H9 (cell line): ENCODE results near the gene RILPL2. TPM values are rescaled to one million over a fixed set of nuclear protein-coding genes. Genes with fewer than 3 reads are reported as not detected.
A peak's percentile ranks its signal among the peaks of the same experiment; 100 is the strongest.

Experiments used
- DNase-seq: peaks from one replicate; pipeline ENCODE4 v3.0.0-alpha.2; 2017
- H2AFZ ChIP-seq: one replicate; pipeline ENCODE4 v1.6.1; 2013; ENCODE audit warnings: mild to moderate bottlenecking, low read length, control low read depth, moderate library complexity
- H2AK5ac ChIP-seq: 2 replicates; pipeline ENCODE4 v1.6.1; 2013; ENCODE audit warnings: low read length, control low read depth, mixed read lengths; ENCODE audit not compliant: insufficient read length
- H2BK120ac ChIP-seq: one replicate; pipeline ENCODE4 v1.6.1; 2013; ENCODE audit warnings: low read depth, mild to moderate bottlenecking, low read length, control low read depth, inconsistent platforms; ENCODE audit not compliant: poor library complexity, severe bottlenecking
- H2BK12ac ChIP-seq: 2 replicates; pipeline ENCODE4 v1.6.1; 2013; ENCODE audit warnings: low read length, control low read depth, mixed read lengths, low read depth; ENCODE audit not compliant: insufficient read length
- H2BK15ac ChIP-seq: 2 replicates; pipeline ENCODE4 v1.6.1; 2013; ENCODE audit warnings: low read depth, low read length, control low read depth
- H2BK20ac ChIP-seq: one replicate; pipeline ENCODE4 v1.6.1; 2013; ENCODE audit warnings: low read depth, mild to moderate bottlenecking, low read length, control low read depth, inconsistent platforms; ENCODE audit not compliant: poor library complexity, severe bottlenecking
- H2BK5ac ChIP-seq: 2 replicates; pipeline ENCODE4 v1.6.1; 2013; ENCODE audit warnings: low read length, control low read depth, mixed read lengths; ENCODE audit not compliant: insufficient read length
- H3K14ac ChIP-seq: 2 replicates; pipeline ENCODE4 v1.6.1; 2013; ENCODE audit warnings: low read length, control low read depth; ENCODE audit not compliant: insufficient read depth
- H3K18ac ChIP-seq: 2 replicates; pipeline ENCODE4 v1.6.1; 2013; ENCODE audit warnings: low read depth, mild to moderate bottlenecking, mixed read lengths, low read length, control low read depth; ENCODE audit not compliant: insufficient read length
- H3K23ac ChIP-seq: 2 replicates; pipeline ENCODE4 v1.6.1; 2013; ENCODE audit warnings: low read length, control low read depth, mixed read lengths, low read depth; ENCODE audit not compliant: insufficient read length
- H3K23me2 ChIP-seq: 2 replicates; pipeline ENCODE4 v1.6.1; 2013; ENCODE audit warnings: low read depth, mild to moderate bottlenecking, mixed read lengths, low read length, control low read depth; ENCODE audit not compliant: insufficient read length, poor library complexity, severe bottlenecking
- H3K27ac ChIP-seq: 2 replicates; pipeline ENCODE4 v1.5.1; 2013; ENCODE audit warnings: low read length, control low read depth, mixed read lengths, low read depth; ENCODE audit not compliant: insufficient read length
- H3K27me3 ChIP-seq: 2 replicates; pipeline ENCODE4 v1.6.1; 2013; ENCODE audit warnings: low read length, control low read depth, inconsistent platforms; ENCODE audit not compliant: insufficient read depth
- H3K4ac ChIP-seq: 2 replicates; pipeline ENCODE4 v1.6.1; 2013; ENCODE audit warnings: low read depth, mild to moderate bottlenecking, control low read depth, inconsistent platforms, low read length, moderate library complexity
- H3K4me1 ChIP-seq: 2 replicates; pipeline ENCODE4 v1.6.1; 2013; ENCODE audit warnings: low read length, control low read depth, inconsistent platforms; ENCODE audit not compliant: insufficient read depth
- H3K4me2 ChIP-seq: 2 replicates; pipeline ENCODE4 v1.6.1; 2013; ENCODE audit warnings: low read length, control low read depth, mixed read lengths; ENCODE audit not compliant: insufficient read length, insufficient read depth
- H3K56ac ChIP-seq: 2 replicates; pipeline ENCODE4 v1.6.1; 2013; ENCODE audit warnings: low read depth, mild to moderate bottlenecking, mixed read lengths, low read length, control low read depth; ENCODE audit not compliant: insufficient read length
- H3K79me1 ChIP-seq: 2 replicates; pipeline ENCODE4 v1.6.1; 2013; ENCODE audit warnings: low read depth, mild to moderate bottlenecking, moderate library complexity, low read length, control low read depth, inconsistent platforms; ENCODE audit not compliant: insufficient read depth, poor library complexity, severe bottlenecking
- H3K79me2 ChIP-seq: 2 replicates; pipeline ENCODE4 v1.6.1; 2013; ENCODE audit warnings: low read length, control low read depth, inconsistent platforms; ENCODE audit not compliant: insufficient read depth
- H3K9ac ChIP-seq: 2 replicates; pipeline ENCODE4 v1.6.1; 2013; ENCODE audit warnings: low read length, control low read depth, mixed read lengths; ENCODE audit not compliant: insufficient read length; ENCODE audit errors: extremely low read depth
- H3K9me3 ChIP-seq: one replicate; pipeline ENCODE4 v1.6.1; 2013; ENCODE audit warnings: low read depth, low read length, inconsistent platforms; ENCODE audit not compliant: control insufficient read depth
- H3T11ph ChIP-seq: one replicate; pipeline ENCODE4 v1.6.1; 2013; ENCODE audit warnings: mild to moderate bottlenecking, low read length, control low read depth, inconsistent platforms
- H4K20me1 ChIP-seq: one replicate; pipeline ENCODE4 v1.6.1; 2013; ENCODE audit not compliant: control insufficient read depth, insufficient read length, insufficient read depth
- H4K5ac ChIP-seq: 2 replicates; pipeline ENCODE4 v1.6.1; 2013; ENCODE audit warnings: low read depth, mild to moderate bottlenecking, mixed read lengths, low read length, control low read depth; ENCODE audit not compliant: insufficient read length
- H4K8ac ChIP-seq: replicated peaks from 2 replicates; pipeline ENCODE4 v1.6.1; 2013; ENCODE audit warnings: low read length, control low read depth, mixed read lengths, low read depth; ENCODE audit not compliant: insufficient read length
- H4K91ac ChIP-seq: 2 replicates; pipeline ENCODE4 v1.6.1; 2013; ENCODE audit warnings: low read depth, mild to moderate bottlenecking, moderate library complexity, mixed read lengths, low read length, control low read depth; ENCODE audit not compliant: insufficient read length
- H3K27ac Mint-ChIP-seq, 3 experiments: 2 replicates in 2 of 3; 3 replicates in 1 of 3; pipeline ENCODE4 v1.8.0; 2020 to 2021; ENCODE audit warnings: mixed read lengths in 3 of 3, mild to moderate bottlenecking in 1 of 3, moderate library complexity in 1 of 3
- H3K27me3 Mint-ChIP-seq: 2 replicates; pipeline ENCODE4 v1.8.0; 2021; ENCODE audit warnings: low read depth, mild to moderate bottlenecking, moderate library complexity, mixed read lengths
- H3K36me3 Mint-ChIP-seq, 3 experiments: 2 replicates in 2 of 3; 3 replicates in 1 of 3; pipeline ENCODE4 v1.8.0; 2020 to 2021; ENCODE audit warnings: low read depth in 3 of 3, mixed read lengths in 3 of 3; ENCODE audit not compliant: insufficient read depth in 1 of 3
- H3K4me1 Mint-ChIP-seq, 2 experiments: 2 replicates each; pipeline ENCODE4 v1.8.0; 2020; ENCODE audit warnings: mixed read lengths in 2 of 2
- H3K4me3 Mint-ChIP-seq, 2 experiments: 2 replicates in 1 of 2; 3 replicates in 1 of 2; pipeline ENCODE4 v1.8.0; 2020 to 2021; ENCODE audit warnings: mild to moderate bottlenecking in 2 of 2, mixed read lengths in 2 of 2, moderate library complexity in 1 of 2
- H3K9me3 Mint-ChIP-seq, 2 experiments: 2 replicates in 1 of 2; 3 replicates in 1 of 2; pipeline ENCODE4 v1.8.0; 2020; ENCODE audit warnings: mild to moderate bottlenecking in 2 of 2, mixed read lengths in 2 of 2, moderate library complexity in 1 of 2
- CTCF ChIP-seq: fragments of 200-600 bp; sonication (generic); conservative IDR thresholded peaks from 3 replicates; pipeline ENCODE4 v1.8.0; 2021; ENCODE audit warnings: antibody characterized with exemption, mild to moderate bottlenecking
- WGBS: extraction: QIAGEN DNeasy Blood & Tissue Kit; methylation state at CpG from one replicate; pipeline ENCODE4 v1.1.7; 2013; ENCODE audit warnings: missing lambda C conversion rate, low lambda C conversion rate, mixed read lengths; ENCODE audit not compliant: insufficient read length; ENCODE audit errors: extremely low coverage; 5-methylcytosine and 5-hydroxymethylcytosine counted together
- total RNA-seq: library from RNA; stranded (reverse); gene quantifications from 2 replicates; pipeline ENCODE4 v1.2.1, GENCODE V29; 2021

Gene RILPL2
- total RNA-seq, 1 experiment from 2014 or later = 1.4 TPM

GRCh38 chr12:123485756-123486155 lies 49.3 kb upstream of the RILPL2 start:
- WGBS = no CpG with 5 or more reads among the region's 14 CpGs
- peaks cover 0 to 5% (median 2%) of the 10 kb centered on the region in 3 experiments; a peak in 2 of 7 replicates for H3K36me3 Mint-ChIP-seq
- H3K27ac ChIP-seq = no peak overlapping the region

More at GRCh38 chr12:123485756-123486155, 49.3 kb upstream of the RILPL2 start:
- H2AK5ac ChIP-seq = no peak overlapping the region
- H3K56ac ChIP-seq = no peak overlapping the region
- H3K23me2 ChIP-seq = no peaks in the 10 kb centered on the region
- H4K91ac ChIP-seq = no peak overlapping the region
- no peaks in the 10 kb centered on the region for H3K9me3 ChIP-seq
- Mint-ChIP-seq H3K9me3 (no peaks in the 10 kb centered on the region), H3K4me3 (no peak overlapping the region), H3K27me3 (no peaks in the 10 kb centered on the region), H3K27ac (peak overlapping the region in 1 of 3 experiments; percentile 44; a peak in 1 of 7 replicates), H3K4me1 (peaks cover 7 to 9% of the 10 kb centered on the region in 2 experiments)
- H2BK12ac ChIP-seq = no peak overlapping the region
- H3K4ac ChIP-seq = no peak overlapping the region
- no peak overlapping the region for H2BK120ac ChIP-seq
- no peak overlapping the region for H2AFZ ChIP-seq
- no peak overlapping the region for H3K4me2 ChIP-seq
- no peak for DNase-seq
- no peak overlapping the region for H3K14ac ChIP-seq
- H3K79me2 ChIP-seq = no peaks in the 10 kb centered on the region
- H3T11ph ChIP-seq = no peak overlapping the region
- no peak overlapping the region for H2BK5ac ChIP-seq
- no peak overlapping the region for H2BK15ac ChIP-seq
- H2BK20ac ChIP-seq = no peak overlapping the region
- no peak overlapping the region for H4K5ac ChIP-seq
- H4K20me1 ChIP-seq = no peaks in the 10 kb centered on the region
- H3K23ac ChIP-seq = no peak overlapping the region
- H3K27me3 ChIP-seq = no peaks in the 10 kb centered on the region
- no peak for TF ChIP-seq CTCF
- no peak overlapping the region for H3K9ac ChIP-seq
- H3K4me1 ChIP-seq = no peaks in the 10 kb centered on the region
- no peaks in the 10 kb centered on the region for H3K79me1 ChIP-seq
- no peak overlapping the region for H3K18ac ChIP-seq
- H4K8ac ChIP-seq = no peak overlapping the region
